Prostate gland (tissue), 2 donors: ENCODE results near the gene IL13. TPM values are rescaled to one million over a fixed set of nuclear protein-coding genes. Genes with fewer than 3 reads are reported as not detected.

Source experiments
- DNase-seq: peaks from one replicate; pipeline ENCODE4 v3.0.0-alpha.2; 2019; ENCODE audit warnings: low spot score
- H3K27ac ChIP-seq, 2 donors: fragments of 200-600 bp; sonication (generic); 2 replicates each; pipeline ENCODE4 v1.5.1; 2017 to 2019
- H3K27me3 ChIP-seq: fragments of 200-600 bp; sonication (generic); replicated peaks from 2 replicates; pipeline ENCODE4 v1.5.1; 2019; ENCODE audit not compliant: insufficient read depth
- H3K36me3 ChIP-seq, 2 donors: fragments of 200-600 bp; sonication (generic); 1 replicate in 1 of 2; 2 replicates in 1 of 2; pipeline versions ENCODE4 v1.5.1 to v1.8.1; 2017 to 2019
- H3K4me1 ChIP-seq: fragments of 200-600 bp; sonication (generic); replicated peaks from 2 replicates; pipeline ENCODE4 v1.5.1; 2019
- H3K4me3 ChIP-seq, 2 donors: fragments of 200-600 bp; sonication (generic); 2 replicates each; pipeline ENCODE4 v1.5.1; 2017 to 2019
- H3K9me3 ChIP-seq: fragments of 200-600 bp; sonication (generic); 2 replicates; pipeline ENCODE4 v1.5.1; 2017
- CTCF ChIP-seq, 4 experiments: fragments of 200-600 bp in 2 of 4; fragments of 450-650 bp in 2 of 4; sonication (generic) in 2 of 4; IDR thresholded peaks; 1 replicate in 3 of 4; 2 replicates in 1 of 4; pipeline ENCODE4 v1.5.1; 2016 to 2019; ENCODE audit warnings: antibody characterized with exemption in 4 of 4, mild to moderate bottlenecking in 2 of 4, moderate library complexity in 2 of 4
- POLR2A ChIP-seq: fragments of 450-650 bp; IDR thresholded peaks from one replicate; pipeline ENCODE4 v1.6.1; 2016; ENCODE audit warnings: antibody characterized with exemption, mild to moderate bottlenecking
- POLR2AphosphoS5 ChIP-seq: sonication (generic); formaldehyde crosslinking; IDR thresholded peaks from one replicate; pipeline ENCODE4 v1.6.1; 2017; ENCODE audit warnings: antibody characterized with exemption
- WGBS: methylation state at CpG from one replicate; pipeline ENCODE4 v1.1.5; 2018; 5-methylcytosine and 5-hydroxymethylcytosine counted together
- intact Hi-C: fragments of 100-400 bp; cut with DNase I; formaldehyde crosslinking; loops from one replicate; pipeline ENCODE4 v1.14.2; 2022
- total RNA-seq, 2 donors: library from RNA; depleted of rRNA; stranded (reverse); fragments of >200 nt; gene quantifications; one replicate each; pipeline ENCODE4 v1.1.0, GENCODE V29; 2016

The IL13 gene
- total RNA-seq, 2 donors from 2014 or later: 2.3 TPM; not detected in 1

- DNase-seq: no peak
- Histone ChIP-seq H3K36me3 (no peaks in the 10 kb centered on the region), H3K27me3 (no peaks in the 10 kb centered on the region), H3K4me3 (no peak overlapping the region), H3K9me3 (no peaks in the 10 kb centered on the region), H3K4me1 (no peaks in the 10 kb centered on the region), H3K27ac (no peak overlapping the region)
- no peak for TF ChIP-seq POLR2AphosphoS5
- no peak for TF ChIP-seq CTCF (IDR thresholded peaks at IDR 0.05)
- no peak for TF ChIP-seq POLR2A
- WGBS: 78% methylated on average over 25 of the region's 25 CpGs
- intact Hi-C loops: no loop called here
These were observed 5.2 kb downstream of the IL13 start for GRCh38 chr5:132662925-132663770.

- H3K36me3 ChIP-seq: no peaks in the 10 kb centered on the region
- 85% methylated on average over 13 of the region's 13 CpGs for WGBS
- H3K27ac ChIP-seq: no peak overlapping the region
- no peak for DNase-seq
- H3K27me3 ChIP-seq: no peaks in the 10 kb centered on the region
- no peaks in the 10 kb centered on the region for H3K4me1 ChIP-seq
- no peak for TF ChIP-seq POLR2AphosphoS5
- no peak for TF ChIP-seq POLR2A
- TF ChIP-seq CTCF (IDR thresholded peaks at IDR 0.05): no peak
- H3K9me3 ChIP-seq: no peaks in the 10 kb centered on the region
- H3K4me3 ChIP-seq: no peak overlapping the region
- intact Hi-C loops: no loop called here
These were observed 6.1 kb downstream of the IL13 start for GRCh38 chr5:132663771-132664695.

GRCh38 chr5:132664696-132665209 is 6.8 kb downstream of the IL13 start:
- Histone ChIP-seq H3K9me3 (no peaks in the 10 kb centered on the region), H3K27me3 (no peaks in the 10 kb centered on the region), H3K4me1 (no peaks in the 10 kb centered on the region), H3K4me3 (no peak overlapping the region), H3K27ac (no peak overlapping the region), H3K36me3 (no peaks in the 10 kb centered on the region)
- WGBS: 96% methylated on average over 9 of the region's 9 CpGs
- TF ChIP-seq POLR2A (no peak), CTCF (IDR thresholded peaks at IDR 0.05) (no peak), POLR2AphosphoS5 (no peak)
- intact Hi-C loops: no loop called here
- DNase-seq: no peak

GRCh38 chr5:132665574-132666080 is 7.7 kb downstream of the IL13 start:
- Histone ChIP-seq H3K4me1 (no peaks in the 10 kb centered on the region), H3K4me3 (no peak overlapping the region), H3K9me3 (no peaks in the 10 kb centered on the region), H3K36me3 (no peaks in the 10 kb centered on the region), H3K27me3 (no peaks in the 10 kb centered on the region), H3K27ac (no peak overlapping the region)
- 89% methylated on average over 21 of the region's 21 CpGs for WGBS
- TF ChIP-seq POLR2AphosphoS5: no peak
- no peak for TF ChIP-seq POLR2A
- TF ChIP-seq CTCF (IDR thresholded peaks at IDR 0.05): no peak
- intact Hi-C loops: no loop called here
- DNase-seq: no peak
